Measurements from ENCODE around the gene KRTAP9-1.
"Not testable (repeated sequence)": the region's sequence is repeated elsewhere in the genome, so short reads cannot be mapped to it uniquely, and the experiment has no call there.

The KRTAP9-1 gene

DNA sequence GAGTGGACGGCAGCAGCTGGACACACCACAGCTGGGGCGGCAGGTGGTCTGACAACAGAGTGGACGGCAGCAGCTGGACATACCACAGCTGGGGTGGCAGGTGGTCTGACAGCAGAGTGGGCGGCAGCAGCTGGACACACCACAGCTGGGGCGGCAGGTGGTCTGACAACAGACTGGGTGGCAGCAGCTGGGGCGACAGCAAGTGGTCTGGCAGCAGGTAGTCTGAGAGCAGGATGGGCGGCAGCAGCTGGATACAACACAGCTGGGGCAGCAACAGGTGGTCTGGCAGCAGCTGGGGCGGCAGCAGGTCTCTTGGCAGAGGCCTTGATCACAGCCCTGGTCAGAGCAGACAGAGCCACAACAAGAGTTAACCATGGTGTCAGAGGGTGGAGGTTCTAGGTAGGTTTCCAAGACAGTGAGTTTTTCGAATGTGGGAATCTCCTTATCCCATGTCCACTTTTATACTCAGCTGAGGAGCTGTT lies 5.2 kb upstream of the KRTAP9-1 start, which contains the start of gene KRTAP4-1:
TSS of gene KRTAP4-1 (minus strand) at position 432 of the 482 bp plus-strand sequence. CDS start at position 375, 57 bp downstream.
- no peak for DNase-seq

DNA sequence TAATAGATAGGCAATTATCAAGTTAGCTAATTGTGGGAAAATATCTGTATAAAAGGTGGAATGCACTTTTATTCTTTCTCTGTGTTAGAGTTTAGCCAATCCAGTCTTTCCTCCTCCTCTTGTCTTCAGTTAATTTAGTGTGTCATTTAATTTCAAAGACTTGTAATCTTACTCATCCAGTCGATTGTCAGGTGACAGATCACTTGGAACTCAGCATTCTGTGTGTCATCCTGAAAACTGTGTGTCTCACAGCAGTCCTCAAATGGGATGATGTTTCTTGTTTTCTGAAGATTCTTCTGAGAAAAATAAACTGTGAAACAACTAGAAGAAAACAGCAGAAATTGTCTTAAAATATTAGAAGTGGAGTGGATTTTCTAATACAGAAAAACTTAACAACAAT lies 4.7 kb upstream of the KRTAP9-1 start:
- no peak for DNase-seq

DNA sequence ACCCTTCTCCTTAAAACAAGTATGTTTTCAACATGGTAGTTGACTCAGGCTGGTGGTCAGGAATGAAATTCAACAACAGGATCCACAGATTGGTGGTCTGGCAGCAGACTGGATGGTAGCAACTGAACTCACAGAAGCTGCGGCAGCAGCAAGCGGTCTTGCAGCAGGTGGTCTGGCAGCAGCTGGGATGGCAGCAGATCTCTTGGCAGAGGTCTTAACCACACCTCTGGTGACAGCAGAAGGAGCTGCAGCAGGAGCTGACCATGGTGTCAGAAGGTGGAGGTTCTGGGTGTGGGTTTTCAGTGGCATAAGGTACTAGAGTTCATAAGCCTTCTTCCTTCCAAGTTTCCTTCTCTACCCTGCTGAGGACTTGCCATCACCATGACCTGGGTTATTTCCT lies 2.8 kb upstream of the KRTAP9-1 start:
- DNase-seq, result no peak

DNA sequence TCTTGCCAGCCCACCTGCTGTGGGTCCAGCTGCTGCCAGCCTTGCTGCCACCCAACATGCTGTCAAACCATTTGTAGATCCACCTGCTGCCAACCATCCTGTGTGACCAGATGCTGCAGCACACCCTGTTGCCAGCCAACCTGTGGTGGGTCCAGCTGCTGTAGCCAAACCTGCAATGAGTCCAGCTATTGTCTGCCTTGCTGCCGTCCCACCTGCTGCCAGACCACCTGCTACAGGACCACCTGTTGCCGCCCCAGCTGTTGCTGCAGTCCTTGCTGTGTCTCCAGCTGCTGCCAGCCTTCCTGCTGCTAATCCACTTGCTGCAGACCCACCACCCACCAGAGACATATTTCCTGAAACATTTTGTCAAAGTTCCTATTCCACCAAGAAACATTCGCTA lies 641 bp downstream of the KRTAP9-1 start:
- no peak for DNase-seq

DNA sequence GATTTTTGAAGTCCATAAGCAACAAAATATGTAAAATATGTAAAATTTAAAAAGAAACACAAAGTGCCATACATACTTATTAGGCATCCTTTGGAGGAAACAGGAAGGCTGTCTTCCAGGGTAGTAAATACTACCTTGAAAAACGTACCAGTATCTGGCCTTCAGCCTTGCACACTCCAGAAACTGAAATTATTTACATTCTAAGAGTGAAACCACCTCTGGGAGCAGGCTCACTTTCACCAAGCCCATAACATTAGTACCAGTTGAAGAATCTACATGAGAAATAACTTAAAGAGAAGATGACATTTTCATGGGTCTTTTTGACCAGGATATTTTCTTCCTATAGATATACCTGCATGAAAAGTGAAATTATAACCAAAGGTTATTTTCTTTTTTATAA lies 6.4 kb downstream of the KRTAP9-1 start:
- no peak for DNase-seq

DNA sequence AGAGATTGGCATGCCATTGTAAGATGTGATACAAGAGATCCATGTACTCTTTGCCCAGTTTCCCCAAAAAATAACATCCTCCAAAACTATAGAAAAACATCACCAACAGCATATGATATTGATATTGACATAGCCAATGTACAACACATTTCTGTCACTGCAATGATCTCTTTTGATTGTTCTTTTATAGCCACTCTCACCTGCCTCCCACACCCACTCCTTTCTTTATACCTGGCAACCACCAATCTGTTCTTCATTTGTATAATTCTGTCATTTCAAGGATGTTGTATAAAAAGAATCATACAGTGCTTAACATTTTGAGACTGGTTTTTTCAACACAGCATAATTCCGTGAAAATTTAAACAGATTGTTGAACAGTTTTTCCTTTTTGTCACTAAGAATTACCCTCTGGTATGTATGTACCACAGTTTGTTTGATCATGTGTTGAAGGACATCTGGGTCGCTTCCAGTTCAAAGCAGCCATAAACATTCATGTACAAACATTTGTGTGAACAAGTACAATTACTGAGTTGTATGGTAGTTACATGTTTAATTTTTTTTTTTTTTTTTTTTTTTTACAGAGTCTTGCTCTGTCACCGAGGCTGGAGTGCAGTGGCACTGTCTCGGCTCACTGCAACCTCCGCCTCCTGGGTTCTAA lies 9.9 kb downstream of the KRTAP9-1 start:
- no peak for DNase-seq

DNA sequence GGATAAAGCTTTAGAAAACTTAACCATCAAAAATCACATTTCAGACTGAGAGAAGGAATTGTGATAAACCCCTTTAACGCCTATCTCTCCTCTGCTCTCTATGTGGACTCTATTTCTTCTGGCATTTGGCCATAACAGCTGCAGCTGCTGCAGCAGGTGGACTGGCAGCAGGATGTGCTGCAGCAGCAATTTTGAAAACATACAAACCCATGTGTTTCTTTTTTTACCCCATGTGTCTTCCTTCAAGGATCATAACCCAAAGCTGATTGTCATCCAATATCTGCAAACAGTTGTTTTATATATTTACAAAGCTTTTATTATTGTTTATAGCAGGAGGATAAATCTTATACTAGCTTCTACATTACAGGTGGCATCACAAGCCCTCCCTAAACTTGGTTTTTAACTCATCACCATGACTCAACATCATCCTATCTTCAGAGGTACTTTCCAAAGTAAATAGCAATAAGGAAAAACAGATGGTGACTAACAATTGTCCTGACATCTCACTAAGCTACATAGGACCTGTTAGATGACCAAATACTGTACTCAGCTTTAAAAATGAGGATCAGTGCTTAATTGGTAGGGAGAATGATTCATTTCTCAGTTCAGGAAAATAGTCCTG lies 22.3 kb downstream of the KRTAP9-1 start:
- no peak for DNase-seq

DNA sequence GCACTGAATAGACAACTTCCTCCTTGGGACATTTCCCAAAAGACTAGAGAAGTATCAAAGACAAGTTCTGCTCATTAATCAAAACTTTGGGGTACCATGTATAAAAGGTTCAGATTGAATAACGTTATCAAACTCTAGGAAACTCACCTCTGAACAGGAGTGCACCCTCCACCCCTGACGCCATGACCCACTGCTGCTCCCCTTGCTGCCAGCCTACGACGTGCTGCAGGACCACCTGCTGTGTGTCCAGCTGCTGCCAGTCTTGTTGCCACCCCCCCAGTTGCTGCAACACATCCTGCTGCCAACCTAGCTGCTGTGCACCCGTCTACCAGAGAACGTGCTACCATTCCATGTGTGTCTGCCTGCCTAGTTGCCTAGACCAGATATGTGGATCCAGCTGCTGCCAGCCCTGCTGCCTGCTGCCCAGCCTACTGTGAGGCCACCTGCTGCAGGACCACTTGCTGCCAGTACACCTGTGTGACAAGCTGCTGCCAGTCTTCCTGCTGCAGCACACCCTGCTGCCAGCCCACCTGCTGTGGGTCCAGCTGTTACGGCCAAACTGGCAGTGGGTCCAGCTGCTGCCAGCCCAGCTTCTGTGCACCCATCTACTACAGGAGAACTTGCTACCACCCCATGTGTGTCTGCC lies 23.0 kb downstream of the KRTAP9-1 start:
- no peak for DNase-seq

DNA sequence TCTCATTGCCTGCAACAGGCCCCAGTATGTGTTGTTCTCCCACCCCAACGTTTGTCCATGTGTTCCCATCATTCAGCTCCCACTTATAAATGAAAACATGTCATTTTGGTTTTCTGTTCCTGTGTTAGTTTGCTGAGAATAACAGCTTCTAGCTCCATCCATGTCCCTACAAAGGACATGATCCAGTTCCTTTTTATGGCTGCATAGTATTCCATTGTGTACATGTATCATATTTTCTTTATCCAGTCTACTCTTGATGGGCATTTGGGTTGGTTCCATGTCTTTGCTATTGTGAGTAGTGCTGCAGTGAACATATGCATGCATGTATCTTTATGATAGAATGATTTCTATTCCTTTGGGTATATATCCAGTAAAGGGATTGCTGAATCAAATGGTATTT lies 26.0 kb downstream of the KRTAP9-1 start:
- no peak for DNase-seq

DNA sequence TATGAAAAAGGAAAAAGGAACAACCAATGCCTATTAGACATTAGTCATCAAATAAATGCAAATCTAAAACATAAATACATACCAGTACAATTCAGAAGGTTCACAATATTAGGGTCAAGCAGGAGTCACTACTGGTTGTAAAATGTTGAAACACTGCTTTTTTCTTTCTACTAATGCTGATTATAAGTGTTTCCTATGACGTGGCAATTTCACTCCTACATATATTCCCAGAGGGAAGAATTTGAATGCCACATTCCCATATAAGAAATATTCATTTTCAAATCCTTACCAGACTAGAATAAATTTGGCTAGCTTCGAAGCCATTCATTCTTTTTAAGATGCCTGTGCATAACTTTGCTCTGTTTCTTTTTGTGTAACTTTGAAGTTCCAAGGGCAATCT lies 34.1 kb downstream of the KRTAP9-1 start:
- DNase-seq, result no peak

DNA sequence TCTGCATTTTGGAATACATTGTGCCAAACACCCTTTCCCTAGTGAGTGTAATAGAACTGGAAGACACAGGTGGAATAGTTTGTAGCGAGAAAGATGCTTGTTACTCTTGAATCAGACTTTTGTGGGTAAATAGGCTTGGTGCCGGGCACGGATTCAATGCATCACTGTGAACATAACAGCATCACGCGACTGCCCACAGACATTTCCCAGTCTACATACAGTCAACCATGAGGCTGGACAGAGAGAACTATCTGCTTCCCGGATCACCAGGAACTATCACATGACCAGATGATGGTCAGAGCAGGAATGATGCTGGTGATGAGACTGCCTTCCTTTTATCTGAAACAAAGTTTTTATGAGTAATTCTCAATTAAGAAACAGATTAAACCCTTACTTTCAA lies 36.4 kb downstream of the KRTAP9-1 start:
- no peak for DNase-seq

DNA sequence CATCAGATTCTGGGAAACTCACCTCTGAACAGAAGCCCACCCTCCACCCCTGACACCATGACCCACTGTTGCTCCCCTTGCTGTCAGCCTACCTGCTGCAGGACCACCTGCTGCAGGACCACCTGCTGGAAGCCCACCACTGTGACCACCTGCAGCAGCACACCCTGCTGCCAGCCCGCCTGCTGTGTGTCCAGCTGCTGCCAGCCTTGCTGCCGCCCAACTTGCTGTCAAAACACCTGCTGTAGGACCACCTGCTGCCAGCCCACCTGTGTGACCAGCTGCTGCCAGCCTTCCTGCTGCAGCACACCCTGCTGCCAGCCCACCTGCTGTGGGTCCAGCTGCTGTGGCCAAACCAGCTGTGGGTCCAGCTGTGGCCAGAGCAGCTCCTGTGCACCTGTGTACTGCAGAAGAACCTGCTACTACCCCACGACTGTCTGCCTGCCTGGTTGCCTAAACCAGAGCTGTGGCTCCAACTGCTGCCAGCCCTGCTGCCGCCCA lies 37.0 kb downstream of the KRTAP9-1 start, which contains the start of gene KRTAP9-2:
TSS of gene KRTAP9-2 (plus strand) at position 51 of the 498 bp plus-strand sequence. CDS start at position 58, 7 bp downstream.
- DNase-seq, result not testable (repeated sequence)

DNA sequence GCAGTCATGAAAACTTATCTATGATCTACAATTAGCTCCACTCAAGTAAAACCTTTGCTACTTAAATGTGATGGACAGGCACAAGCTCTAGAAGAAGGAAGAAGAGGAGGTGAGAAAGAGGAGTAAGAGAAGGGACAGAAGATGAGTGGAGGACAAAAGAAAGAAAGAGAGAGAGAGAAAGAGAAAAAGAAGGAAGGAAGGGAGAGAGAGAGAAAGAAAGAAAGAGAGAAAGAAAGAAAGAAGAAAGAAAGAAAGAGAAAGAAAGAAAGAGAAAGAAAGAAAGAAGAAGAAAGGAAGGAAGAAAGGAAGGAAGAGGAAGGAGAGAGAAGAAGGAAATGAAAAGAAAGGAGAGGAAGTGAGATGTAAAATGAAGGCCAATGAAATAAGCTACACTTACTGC lies 40.4 kb downstream of the KRTAP9-1 start:
- DNase-seq, result no peak

DNA sequence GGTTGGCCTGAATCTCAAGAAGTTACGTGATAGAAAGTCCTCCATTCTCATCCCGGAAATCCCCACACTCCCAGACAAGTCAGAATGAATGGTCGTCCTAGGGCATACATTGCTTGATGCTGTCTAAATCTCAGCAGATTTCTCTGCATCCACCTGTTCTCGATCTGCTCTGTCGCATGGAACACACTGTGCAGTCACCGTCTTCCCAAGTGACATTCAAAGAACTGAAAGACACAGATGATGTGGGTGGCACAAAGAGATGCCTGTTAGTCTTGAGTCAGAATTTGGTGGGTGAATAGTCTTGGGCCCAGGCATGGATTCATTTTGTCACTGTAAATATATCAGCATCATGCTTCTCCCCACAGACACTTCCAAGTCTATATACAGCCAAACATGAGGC lies 42.0 kb downstream of the KRTAP9-1 start:
- DNase-seq, result no peak

DNA sequence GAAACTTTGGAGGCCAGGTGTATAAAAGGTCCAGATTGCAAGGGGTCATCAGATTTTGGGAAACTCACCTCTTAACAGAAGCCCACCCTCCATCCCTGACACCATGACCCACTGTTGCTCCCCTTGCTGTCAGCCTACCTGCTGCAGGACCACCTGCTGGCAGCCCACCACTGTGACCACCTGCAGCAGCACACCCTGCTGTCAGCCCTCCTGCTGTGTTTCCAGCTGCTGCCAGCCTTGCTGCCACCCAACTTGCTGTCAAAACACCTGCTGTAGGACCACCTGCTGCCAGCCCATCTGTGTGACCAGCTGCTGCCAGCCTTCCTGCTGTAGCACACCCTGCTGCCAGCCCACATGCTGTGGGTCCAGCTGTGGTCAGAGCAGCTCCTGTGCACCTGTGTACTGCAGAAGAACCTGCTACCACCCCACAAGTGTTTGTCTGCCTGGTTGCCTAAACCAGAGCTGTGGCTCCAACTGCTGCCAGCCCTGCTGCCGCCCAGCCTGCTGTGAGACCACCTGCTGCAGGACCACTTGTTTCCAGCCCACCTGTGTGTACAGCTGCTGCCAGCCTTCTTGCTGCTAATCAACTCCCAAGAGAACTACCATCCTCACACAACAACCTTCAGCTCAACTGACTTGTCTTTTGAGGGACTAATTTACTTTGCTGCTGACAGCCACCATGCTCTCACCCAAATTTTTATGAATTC lies 42.9 kb downstream of the KRTAP9-1 start, which contains the start of gene KRTAP9-3:
TSS of gene KRTAP9-3 (plus strand) at position 51 of the 707 bp plus-strand sequence. CDS start at position 104, 53 bp downstream.
- not testable (repeated sequence) for DNase-seq

DNA sequence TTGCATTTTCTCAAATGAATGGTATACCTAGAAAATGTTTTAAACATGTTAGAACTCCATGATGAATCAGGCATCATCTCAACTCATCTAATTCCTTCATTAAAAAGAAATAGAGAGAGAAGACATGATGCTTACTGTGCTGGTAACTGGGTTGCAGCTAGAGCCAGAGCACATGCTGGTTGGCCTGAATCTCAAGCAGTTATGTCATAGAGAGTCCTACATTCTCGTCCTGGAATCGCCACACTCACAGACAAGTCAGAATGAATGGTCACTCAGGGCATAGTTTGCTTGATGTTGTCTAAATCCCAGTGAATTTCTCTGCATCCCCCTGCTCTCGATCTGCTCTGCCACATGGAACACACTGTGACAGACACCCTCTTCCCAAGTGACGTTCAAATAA lies 47.4 kb downstream of the KRTAP9-1 start:
- not testable (repeated sequence) for DNase-seq

DNA sequence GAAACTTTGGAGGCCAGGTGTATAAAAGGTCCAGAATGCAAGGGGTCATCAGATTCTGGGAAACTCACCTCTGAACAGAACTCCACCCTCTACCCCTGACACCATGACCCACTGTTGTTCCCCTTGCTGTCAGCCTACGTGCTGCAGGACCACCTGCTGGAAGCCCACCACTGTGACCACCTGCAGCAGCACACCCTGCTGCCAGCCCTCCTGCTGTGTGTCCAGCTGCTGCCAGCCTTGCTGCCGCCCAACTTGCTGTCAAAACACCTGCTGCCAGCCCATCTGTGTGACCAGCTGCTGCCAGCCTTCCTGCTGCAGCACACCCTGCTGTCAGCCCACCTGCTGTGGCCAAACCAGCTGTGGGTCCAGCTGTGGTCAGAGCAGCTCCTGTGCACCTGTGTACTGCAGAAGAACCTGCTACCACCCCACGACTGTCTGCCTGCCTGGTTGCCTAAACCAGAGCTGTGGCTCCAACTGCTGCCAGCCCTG lies 48.3 kb downstream of the KRTAP9-1 start, which contains the start of gene KRTAP9-8:
TSS of gene KRTAP9-8 (plus strand) at position 51 of the 489 bp plus-strand sequence. CDS start at position 104, 53 bp downstream.
- not testable (repeated sequence) for DNase-seq

All from stimulated activated CD4-positive, alpha-beta T cell treated with anti-CD3 and anti-CD28 coated beads, Interleukin-1b, Interleukin-23, amount 100 ng/mL, for 48 hours (primary cell).